HepG2 (cell line): ENCODE measurements around the gene EBF4. TPM values are rescaled to one million over a fixed set of nuclear protein-coding genes. Genes with fewer than 3 reads are reported as not detected.

Experiments used
- FOSL2 ChIP-seq: sonication (generic); formaldehyde crosslinking; IDR thresholded peaks from 2 replicates; pipeline ENCODE4 v1.4.0; 2020; ENCODE audit warnings: missing genetic modification reagents
- FOXJ3 ChIP-seq: sonication (generic); formaldehyde crosslinking; IDR thresholded peaks from 2 replicates; pipeline ENCODE4 v1.4.0; 2020; ENCODE audit warnings: missing genetic modification reagents, mild to moderate bottlenecking, borderline replicate concordance
- GABPA ChIP-seq, 2 experiments: IDR thresholded peaks; 2 replicates each; pipeline ENCODE4 v1.6.1; 2011 to 2016; ENCODE audit warnings: low read depth in 2 of 2, low read length in 1 of 2, missing biosample characterization in 1 of 2, missing genetic modification characterization in 1 of 2
- HOXD1 ChIP-seq: sonication (generic); formaldehyde crosslinking; IDR thresholded peaks from 2 replicates; pipeline ENCODE4 v1.5.0; 2020; ENCODE audit warnings: missing genetic modification reagents
- PAWR ChIP-seq: sonication (generic); formaldehyde crosslinking; IDR thresholded peaks from 2 replicates; pipeline ENCODE4 v1.4.0; 2020; ENCODE audit warnings: missing genetic modification reagents, mild to moderate bottlenecking, borderline replicate concordance
- RAD51 ChIP-seq: fragments of 450-650 bp; IDR thresholded peaks from 2 replicates; pipeline ENCODE4 v1.6.1; 2016; ENCODE audit warnings: borderline replicate concordance
- RXRA ChIP-seq: sonication (generic); formaldehyde crosslinking; IDR thresholded peaks from 2 replicates; pipeline ENCODE4 v1.5.1; 2020; ENCODE audit warnings: missing genetic modification reagents
- SMYD3 ChIP-seq: sonication (generic); formaldehyde crosslinking; IDR thresholded peaks from 2 replicates; pipeline ENCODE4 v1.8.1; 2023; ENCODE audit warnings: mild to moderate bottlenecking, missing genetic modification reagents
- SRSF9 ChIP-seq: fragments of 200-400 bp; formaldehyde crosslinking; IDR thresholded peaks from 2 replicates; pipeline ENCODE4 v1.6.1; 2018; ENCODE audit warnings: borderline replicate concordance, mild to moderate bottlenecking, low read depth, low read length; ENCODE audit not compliant: insufficient read depth, poor library complexity, severe bottlenecking
- THYN1 ChIP-seq: sonication (generic); formaldehyde crosslinking; IDR thresholded peaks from 2 replicates; pipeline ENCODE4 v1.8.1; 2023; ENCODE audit warnings: low read depth, mild to moderate bottlenecking, moderate library complexity, missing genetic modification reagents, borderline replicate concordance
- YEATS4 ChIP-seq: sonication (generic); formaldehyde crosslinking; IDR thresholded peaks from 2 replicates; pipeline ENCODE4 v1.4.0; 2020; ENCODE audit warnings: missing genetic modification reagents, borderline replicate concordance
- ZFP1 ChIP-seq: IDR thresholded peaks from 2 replicates; pipeline ENCODE4 v1.6.1; 2016
- ZNF17 ChIP-seq: sonication (generic); formaldehyde crosslinking; IDR thresholded peaks from 2 replicates; pipeline ENCODE4 v1.5.0; 2020; ENCODE audit warnings: mild to moderate bottlenecking, missing genetic modification reagents
- ZNF3 ChIP-seq: IDR thresholded peaks from 2 replicates; pipeline ENCODE4 v1.7.0; 2017; ENCODE audit warnings: inconsistent platforms
- ZNF619 ChIP-seq: sonication (generic); formaldehyde crosslinking; IDR thresholded peaks from 2 replicates; pipeline ENCODE4 v1.4.0; 2020; ENCODE audit warnings: mild to moderate bottlenecking, missing genetic modification reagents
- ZNF709 ChIP-seq: sonication (generic); formaldehyde crosslinking; IDR thresholded peaks from 2 replicates; pipeline ENCODE4 v1.5.0; 2020; ENCODE audit warnings: mild to moderate bottlenecking, missing genetic modification reagents
- ZNF891 ChIP-seq: sonication (generic); formaldehyde crosslinking; IDR thresholded peaks from 2 replicates; pipeline ENCODE4 v1.5.0; 2020; ENCODE audit warnings: mild to moderate bottlenecking, missing genetic modification reagents
- polyA plus RNA-seq, 8 experiments: library from polyadenylated mRNA; depleted of rRNA in 3 of 8; stranded (reverse) in 7 of 8; unstranded in 1 of 8; fragments of >200 nt; fragmentation: Illumina TruSeq in 4 of 8; extraction: Trizol in 4 of 8; gene quantifications; 2 replicates each; pipeline versions ENCODE4 v1.2.1 to v1.2.3, GENCODE V29; 2011 to 2016; ENCODE audit warnings: low read depth in 4 of 8, missing spikeins in 1 of 8, mixed read lengths in 1 of 8; ENCODE audit not compliant: insufficient read depth in 1 of 8
- total RNA-seq, 5 experiments: library from RNA; depleted of rRNA; stranded (reverse); fragments of >200 nt; fragmentation: Illumina TruSeq; extraction: Trizol; gene quantifications; 2 replicates each; pipeline ENCODE4 v1.2.3, GENCODE V29; 2016; ENCODE audit warnings: low read depth in 1 of 5
- TF ChIP-seq, protein P1 (sequence below): sonication (generic); formaldehyde crosslinking; IDR thresholded peaks from 2 replicates; pipeline ENCODE4 v1.5.0; 2020; ENCODE audit warnings: missing genetic modification reagents, mild to moderate bottlenecking, borderline replicate concordance
- TF ChIP-seq, protein P2 (sequence below): sonication (generic); formaldehyde crosslinking; IDR thresholded peaks from 2 replicates; pipeline ENCODE4 v1.4.0; 2020; ENCODE audit warnings: missing genetic modification reagents
- TF ChIP-seq, protein P3 (sequence below): fragments of 450-650 bp; IDR thresholded peaks from 2 replicates; pipeline ENCODE4 v1.6.1; 2016
- TF ChIP-seq, protein P4 (sequence below): sonication (generic); formaldehyde crosslinking; IDR thresholded peaks from 2 replicates; pipeline ENCODE4 v1.4.0; 2020; ENCODE audit warnings: mild to moderate bottlenecking, missing genetic modification reagents
- TF ChIP-seq, protein P5 (sequence below): sonication (generic); formaldehyde crosslinking; IDR thresholded peaks from 2 replicates; pipeline ENCODE4 v1.4.0; 2020; ENCODE audit warnings: missing genetic modification reagents, low read depth, mild to moderate bottlenecking, borderline replicate concordance

The EBF4 gene
- total and polyA plus RNA-seq, 2 of the 13 experiments (the other 11 are each of a cell fraction or from before 2014, with no cell fraction given), result 0.84 to 2.2 TPM

DNA sequence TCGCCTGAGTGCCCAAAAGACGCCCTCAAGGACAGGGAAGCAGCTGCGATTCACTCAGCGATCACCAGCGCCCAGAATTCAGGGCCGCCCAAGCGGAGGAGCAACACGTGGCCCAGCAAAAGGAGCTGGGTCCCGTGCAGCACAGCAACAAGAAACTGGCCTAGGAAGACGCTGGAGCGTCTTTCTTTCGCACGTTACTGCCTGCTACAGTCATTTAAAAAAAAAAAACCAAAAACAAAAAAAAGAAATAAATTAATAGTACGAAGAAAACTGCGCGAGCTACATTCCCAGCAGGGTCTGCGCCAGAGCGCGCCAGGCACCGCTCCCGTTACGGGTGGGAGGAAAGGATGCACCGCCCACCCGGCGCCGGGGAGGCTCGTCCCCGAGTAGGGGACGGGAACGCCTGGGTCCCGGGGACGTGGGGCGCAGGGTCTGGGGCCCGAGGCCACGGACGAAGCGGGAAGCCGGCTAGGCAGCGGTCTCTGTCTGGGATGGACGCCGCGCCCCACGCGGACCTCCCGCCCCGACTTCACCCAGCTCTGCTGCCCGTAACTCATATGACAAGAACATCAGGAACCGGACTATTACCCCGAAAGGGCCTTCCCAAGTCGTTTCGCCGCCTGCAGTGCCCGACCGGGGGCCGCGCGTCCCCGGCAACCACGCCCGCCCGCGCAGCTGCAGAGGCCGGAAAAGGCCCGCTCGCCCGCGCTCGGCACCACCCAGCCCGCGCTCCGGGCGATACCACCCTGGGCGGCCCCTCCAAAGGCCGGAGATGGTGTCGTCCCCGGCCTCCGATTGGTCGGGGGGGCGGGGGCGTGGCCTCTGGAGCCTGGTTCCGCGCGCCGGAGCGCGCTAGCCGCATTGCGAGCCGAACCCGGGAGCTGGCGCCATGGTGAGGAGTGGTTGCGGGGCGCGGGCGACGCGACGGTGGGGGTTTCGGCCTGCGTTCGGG, 40.5 kb upstream of the EBF4 start, which contains the start of gene NOP56 (continued):
- TF ChIP-seq GABPA (IDR thresholded peaks at IDR 0.05; ENCODE audit: low read depth, low read length) (peak; percentile 24), GABPA (CRISPR knock-in tag; IDR thresholded peaks at IDR 0.05; ENCODE audit: low read depth) (no peak; the same call in 1 of the 2 replicates), ZFP1 (no peak; the same call in 1 of the 2 replicates), YEATS4 (CRISPR knock-in tag) (peak; percentile 100), SMYD3 (CRISPR knock-in tag) (no peak; the same call in 1 of the 2 replicates), THYN1 (CRISPR knock-in tag) (peak; percentile 41; the same call in 1 of the 2 replicates), FOXJ3 (CRISPR knock-in tag) (peak; percentile 85; the same call in 1 of the 2 replicates), HOXD1 (CRISPR knock-in tag) (peak; percentile 56), RAD51 (no peak), ZNF709 (CRISPR knock-in tag) (peak; percentile 98), RXRA (CRISPR knock-in tag) (peak; percentile 65), ZNF17 (peak; percentile 9; the same call in 1 of the 2 replicates), ZNF619 (peak; percentile 92), ZNF3 (CRISPR knock-in tag) (peak; percentile 94), SRSF9 (no peak), FOSL2 (CRISPR knock-in tag) (no peak; the same call in 1 of the 2 replicates), PAWR (CRISPR knock-in tag) (peak; percentile 86; the same call in 1 of the 2 replicates), ZNF891 (CRISPR knock-in tag) (0 out of 2 replicates have a peak, but pooled peaks have one; percentile 79)
- TF ChIP-seq, protein P1, sequence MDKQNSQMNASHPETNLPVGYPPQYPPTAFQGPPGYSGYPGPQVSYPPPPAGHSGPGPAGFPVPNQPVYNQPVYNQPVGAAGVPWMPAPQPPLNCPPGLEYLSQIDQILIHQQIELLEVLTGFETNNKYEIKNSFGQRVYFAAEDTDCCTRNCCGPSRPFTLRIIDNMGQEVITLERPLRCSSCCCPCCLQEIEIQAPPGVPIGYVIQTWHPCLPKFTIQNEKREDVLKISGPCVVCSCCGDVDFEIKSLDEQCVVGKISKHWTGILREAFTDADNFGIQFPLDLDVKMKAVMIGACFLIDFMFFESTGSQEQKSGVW, result peak; percentile 95; the same call in 1 of the 2 replicates
- TF ChIP-seq, protein P2, sequence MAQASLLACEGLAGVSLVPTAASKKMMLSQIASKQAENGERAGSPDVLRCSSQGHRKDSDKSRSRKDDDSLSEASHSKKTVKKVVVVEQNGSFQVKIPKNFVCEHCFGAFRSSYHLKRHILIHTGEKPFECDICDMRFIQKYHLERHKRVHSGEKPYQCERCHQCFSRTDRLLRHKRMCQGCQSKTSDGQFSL (CRISPR knock-in tag), result no peak
- TF ChIP-seq, protein P3, sequence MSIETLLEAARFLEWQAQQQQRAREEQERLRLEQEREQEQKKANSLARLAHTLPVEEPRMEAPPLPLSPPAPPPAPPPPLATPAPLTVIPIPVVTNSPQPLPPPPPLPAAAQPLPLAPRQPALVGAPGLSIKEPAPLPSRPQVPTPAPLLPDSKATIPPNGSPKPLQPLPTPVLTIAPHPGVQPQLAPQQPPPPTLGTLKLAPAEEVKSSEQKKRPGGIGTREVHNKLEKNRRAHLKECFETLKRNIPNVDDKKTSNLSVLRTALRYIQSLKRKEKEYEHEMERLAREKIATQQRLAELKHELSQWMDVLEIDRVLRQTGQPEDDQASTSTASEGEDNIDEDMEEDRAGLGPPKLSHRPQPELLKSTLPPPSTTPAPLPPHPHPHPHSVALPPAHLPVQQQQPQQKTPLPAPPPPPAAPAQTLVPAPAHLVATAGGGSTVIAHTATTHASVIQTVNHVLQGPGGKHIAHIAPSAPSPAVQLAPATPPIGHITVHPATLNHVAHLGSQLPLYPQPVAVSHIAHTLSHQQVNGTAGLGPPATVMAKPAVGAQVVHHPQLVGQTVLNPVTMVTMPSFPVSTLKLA, result peak; percentile 73
- TF ChIP-seq, protein P4, sequence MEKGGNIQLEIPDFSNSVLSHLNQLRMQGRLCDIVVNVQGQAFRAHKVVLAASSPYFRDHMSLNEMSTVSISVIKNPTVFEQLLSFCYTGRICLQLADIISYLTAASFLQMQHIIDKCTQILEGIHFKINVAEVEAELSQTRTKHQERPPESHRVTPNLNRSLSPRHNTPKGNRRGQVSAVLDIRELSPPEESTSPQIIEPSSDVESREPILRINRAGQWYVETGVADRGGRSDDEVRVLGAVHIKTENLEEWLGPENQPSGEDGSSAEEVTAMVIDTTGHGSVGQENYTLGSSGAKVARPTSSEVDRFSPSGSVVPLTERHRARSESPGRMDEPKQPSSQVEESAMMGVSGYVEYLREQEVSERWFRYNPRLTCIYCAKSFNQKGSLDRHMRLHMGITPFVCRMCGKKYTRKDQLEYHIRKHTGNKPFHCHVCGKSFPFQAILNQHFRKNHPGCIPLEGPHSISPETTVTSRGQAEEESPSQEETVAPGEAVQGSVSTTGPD, result no peak; the same call in 1 of the 2 replicates
- TF ChIP-seq, protein P5, sequence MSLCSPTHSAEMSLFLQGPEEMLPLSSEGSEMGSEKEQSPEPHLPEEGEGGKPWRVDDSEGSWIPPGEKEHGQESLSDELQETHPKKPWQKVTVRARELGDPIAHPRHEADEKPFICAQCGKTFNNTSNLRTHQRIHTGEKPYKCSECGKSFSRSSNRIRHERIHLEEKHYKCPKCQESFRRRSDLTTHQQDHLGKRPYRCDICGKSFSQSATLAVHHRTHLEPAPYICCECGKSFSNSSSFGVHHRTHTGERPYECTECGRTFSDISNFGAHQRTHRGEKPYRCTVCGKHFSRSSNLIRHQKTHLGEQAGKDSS (CRISPR knock-in tag), result peak; percentile 95
